GM12874 (cell line): ENCODE results near the gene COL26A1.

Source experiments
- CTCF ChIP-seq: IDR thresholded peaks from 2 replicates; pipeline ENCODE4 v1.5.1; 2011; ENCODE audit warnings: low read depth, mild to moderate bottlenecking, control low read depth, low read length, moderate library complexity; ENCODE audit not compliant: insufficient read depth

Gene COL26A1

GRCh38 chr7:101428093-101428866 lies 65.6 kb downstream of the COL26A1 start:
- TF ChIP-seq CTCF: no peak

GRCh38 chr7:101432316-101432715 lies 69.6 kb downstream of the COL26A1 start:
- TF ChIP-seq CTCF: no peak

GRCh38 chr7:101433688-101434087 lies 71.0 kb downstream of the COL26A1 start:
- no peak for TF ChIP-seq CTCF

GRCh38 chr7:101435461-101436220 lies 73.0 kb downstream of the COL26A1 start:
- no peak for TF ChIP-seq CTCF

- no peak for TF ChIP-seq CTCF
Measured at GRCh38 chr7:101436221-101436735, 73.6 kb downstream of the COL26A1 start.

GRCh38 chr7:101436857-101437576 lies 74.3 kb downstream of the COL26A1 start:
- TF ChIP-seq CTCF: no peak

GRCh38 chr7:101441890-101442289 lies 79.2 kb downstream of the COL26A1 start:
- no peak for TF ChIP-seq CTCF
